WTC11 (cell line): ENCODE data around the gene ERC2. TPM values are rescaled to one million over a fixed set of nuclear protein-coding genes. Genes with fewer than 3 reads are reported as not detected.

ENCODE experiments used
- ATAC-seq: fragments of 200-7000 bp; cut with Tn5 transposase; 2 replicates; pipeline ENCODE4 v1.10.0; 2021; ENCODE audit warnings: mild to moderate bottlenecking, moderate library complexity
- CTCF ChIA-PET: fragments of 300-600 bp; sonication (Branson Sonifier 250); formaldehyde crosslinking; loops from one replicate; lab custom pipeline; 2021; ENCODE audit warnings: antibody characterized with exemption; lab: Charles Lee
- POLR2A ChIA-PET: fragments of 350-600 bp; sonication (Branson Sonifier 250); formaldehyde crosslinking; loops from one replicate; lab custom pipeline; 2021; ENCODE audit warnings: antibody characterized with exemption; lab: Charles Lee
- DNase-seq: peaks from one replicate; pipeline ENCODE4 v3.0.0; 2021; ENCODE audit warnings: low spot score
- H3K27ac Mint-ChIP-seq: 2 replicates; pipeline ENCODE4 v1.8.0; 2021; ENCODE audit warnings: mixed read lengths
- H3K27me3 Mint-ChIP-seq: 2 replicates; pipeline ENCODE4 v1.8.0; 2021; ENCODE audit warnings: low read depth, mild to moderate bottlenecking, moderate library complexity, mixed read lengths
- H3K36me3 Mint-ChIP-seq: 2 replicates; pipeline ENCODE4 v1.8.0; 2021; ENCODE audit warnings: mixed read lengths
- H3K4me1 Mint-ChIP-seq: 2 replicates; pipeline ENCODE4 v1.8.0; 2022; ENCODE audit warnings: mixed read lengths
- H3K4me3 Mint-ChIP-seq: 2 replicates; pipeline ENCODE4 v1.8.0; 2021; ENCODE audit warnings: mild to moderate bottlenecking, moderate library complexity, mixed read lengths
- H3K9me3 Mint-ChIP-seq: 2 replicates; pipeline ENCODE4 v1.8.0; 2021; ENCODE audit warnings: mixed read lengths
- AFF4 ChIP-seq: sonication (generic); formaldehyde crosslinking; IDR thresholded peaks from 2 replicates; pipeline ENCODE4 v1.8.1; 2023; ENCODE audit warnings: mild to moderate bottlenecking, missing genetic modification reagents, borderline replicate concordance
- ATF2 ChIP-seq: sonication (generic); formaldehyde crosslinking; IDR thresholded peaks from 2 replicates; pipeline ENCODE4 v1.8.1; 2022; ENCODE audit warnings: low read depth, missing genetic modification reagents, borderline replicate concordance
- CBFB ChIP-seq: sonication (generic); formaldehyde crosslinking; IDR thresholded peaks from 2 replicates; pipeline ENCODE4 v1.8.1; 2022; ENCODE audit warnings: mild to moderate bottlenecking, low read depth, missing genetic modification reagents
- ETV6 ChIP-seq: sonication (generic); formaldehyde crosslinking; IDR thresholded peaks from 2 replicates; pipeline ENCODE4 v1.8.1; 2022; ENCODE audit warnings: mild to moderate bottlenecking, missing genetic modification reagents
- GABPB1 ChIP-seq: sonication (generic); formaldehyde crosslinking; IDR thresholded peaks from 2 replicates; pipeline ENCODE4 v1.8.1; 2023; ENCODE audit warnings: mild to moderate bottlenecking, missing genetic modification reagents
- GRHL2 ChIP-seq: fragments of 250-450 bp; sonication (Bioruptor Pico); IDR thresholded peaks from 2 replicates; pipeline ENCODE4 v1.8.0; 2022; ENCODE audit warnings: mild to moderate bottlenecking, moderate library complexity; ENCODE audit not compliant: insufficient replicate concordance, severe bottlenecking
- GTF2I ChIP-seq: fragments of 250-450 bp; sonication (Bioruptor Pico); conservative IDR thresholded peaks from 2 replicates; pipeline ENCODE4 v1.4.0; 2021; ENCODE audit warnings: mild to moderate bottlenecking
- IRF2 ChIP-seq: sonication (generic); formaldehyde crosslinking; IDR thresholded peaks from 2 replicates; pipeline ENCODE4 v1.8.0; 2022; ENCODE audit warnings: low read depth, missing genetic modification reagents, borderline replicate concordance
- KAT7 ChIP-seq: sonication (generic); formaldehyde crosslinking; IDR thresholded peaks from 2 replicates; pipeline ENCODE4 v1.8.1; 2023; ENCODE audit warnings: missing genetic modification reagents, mild to moderate bottlenecking, borderline replicate concordance
- MAX ChIP-seq: sonication (generic); formaldehyde crosslinking; IDR thresholded peaks from 2 replicates; pipeline ENCODE4 v1.8.0; 2022; ENCODE audit warnings: mild to moderate bottlenecking, missing genetic modification reagents
- NFYB ChIP-seq: sonication (generic); formaldehyde crosslinking; conservative IDR thresholded peaks from 2 replicates; pipeline ENCODE4 v1.8.0; 2022; ENCODE audit warnings: low read depth, missing genetic modification reagents
- NR2C2 ChIP-seq: sonication (generic); formaldehyde crosslinking; IDR thresholded peaks from 2 replicates; pipeline ENCODE4 v1.8.0; 2022; ENCODE audit warnings: mild to moderate bottlenecking, missing genetic modification reagents
- PREB ChIP-seq: sonication (generic); formaldehyde crosslinking; IDR thresholded peaks from 2 replicates; pipeline ENCODE4 v1.8.1; 2022; ENCODE audit warnings: mild to moderate bottlenecking, missing genetic modification reagents, moderate library complexity, borderline replicate concordance
- USF1 ChIP-seq: sonication (generic); formaldehyde crosslinking; IDR thresholded peaks from 2 replicates; pipeline ENCODE4 v1.8.0; 2022; ENCODE audit warnings: mild to moderate bottlenecking, missing genetic modification reagents
- ZBTB43 ChIP-seq: sonication (generic); formaldehyde crosslinking; IDR thresholded peaks from 2 replicates; pipeline ENCODE4 v1.8.1; 2023; ENCODE audit warnings: mild to moderate bottlenecking, missing genetic modification reagents
- ZNF138 ChIP-seq: sonication (generic); formaldehyde crosslinking; conservative IDR thresholded peaks from 2 replicates; pipeline ENCODE4 v1.8.1; 2022; ENCODE audit warnings: mild to moderate bottlenecking, moderate library complexity, missing genetic modification reagents
- ZNF671 ChIP-seq: fragments of 250-450 bp; sonication (Bioruptor Pico); IDR thresholded peaks from 2 replicates; pipeline ENCODE4 v1.8.0; 2021; ENCODE audit warnings: mild to moderate bottlenecking
- total RNA-seq: library from RNA; stranded (reverse); gene quantifications from 3 replicates; pipeline ENCODE4 v1.2.3, GENCODE V29; 2021
- TF ChIP-seq, protein P1 (sequence below): sonication (generic); formaldehyde crosslinking; IDR thresholded peaks from 2 replicates; pipeline ENCODE4 v1.8.1; 2022; ENCODE audit warnings: missing genetic modification reagents, borderline replicate concordance
- TF ChIP-seq, protein P2 (sequence below): sonication (generic); formaldehyde crosslinking; IDR thresholded peaks from 2 replicates; pipeline ENCODE4 v1.8.1; 2023; ENCODE audit warnings: mild to moderate bottlenecking, missing genetic modification reagents, moderate library complexity

Gene ERC2
- total RNA-seq, 1 experiment from 2014 or later: 23.5 TPM

- no peak for TF ChIP-seq GABPB1 (CRISPR knock-in tag)
- TF ChIP-seq ETV6 (CRISPR knock-in tag): no peak
Measured at GRCh38 chr3:55891106-55891505, 577.2 kb downstream of the ERC2 start (continued).

- no peak for DNase-seq
- peaks cover 29% of the 10 kb centered on the region for H3K4me1 Mint-ChIP-seq
- ATAC-seq: peak; percentile 46
- H3K4me3 Mint-ChIP-seq: no peak overlapping the region; the same call in 1 of the 2 replicates
- H3K36me3 Mint-ChIP-seq: no peaks in the 10 kb centered on the region
- H3K27ac Mint-ChIP-seq: peak overlapping the region; percentile 63
- ChIA-PET CTCF (interaction anchor here (1.1 kb wide), 1 partner anchor 154 kb away, joined by 3 read pairs; no protein-coding TSS in a partner anchor), POLR2A (no interaction called here)
- TF ChIP-seq AFF4 (no peak), CBFB (CRISPR knock-in tag) (no peak), GRHL2 (CRISPR knock-in tag) (no peak), ZNF138 (no peak), PREB (no peak), NR2C2 (no peak), MAX (no peak), USF1 (no peak), ZBTB43 (CRISPR knock-in tag) (no peak), NFYB (CRISPR knock-in tag) (no peak), IRF2 (CRISPR knock-in tag) (no peak), KAT7 (CRISPR knock-in tag) (no peak), GTF2I (no peak), ATF2 (no peak), ZNF671 (CRISPR knock-in tag) (no peak)
- TF ChIP-seq, protein P1, sequence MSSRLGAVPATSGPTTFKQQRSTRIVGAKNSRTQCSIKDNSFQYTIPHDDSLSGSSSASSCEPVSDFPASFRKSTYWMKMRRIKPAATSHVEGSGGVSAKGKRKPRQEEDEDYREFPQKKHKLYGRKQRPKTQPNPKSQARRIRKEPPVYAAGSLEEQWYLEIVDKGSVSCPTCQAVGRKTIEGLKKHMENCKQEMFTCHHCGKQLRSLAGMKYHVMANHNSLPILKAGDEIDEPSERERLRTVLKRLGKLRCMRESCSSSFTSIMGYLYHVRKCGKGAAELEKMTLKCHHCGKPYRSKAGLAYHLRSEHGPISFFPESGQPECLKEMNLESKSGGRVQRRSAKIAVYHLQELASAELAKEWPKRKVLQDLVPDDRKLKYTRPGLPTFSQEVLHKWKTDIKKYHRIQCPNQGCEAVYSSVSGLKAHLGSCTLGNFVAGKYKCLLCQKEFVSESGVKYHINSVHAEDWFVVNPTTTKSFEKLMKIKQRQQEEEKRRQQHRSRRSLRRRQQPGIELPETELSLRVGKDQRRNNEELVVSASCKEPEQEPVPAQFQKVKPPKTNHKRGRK (CRISPR knock-in tag): no peak
- TF ChIP-seq, protein P2, sequence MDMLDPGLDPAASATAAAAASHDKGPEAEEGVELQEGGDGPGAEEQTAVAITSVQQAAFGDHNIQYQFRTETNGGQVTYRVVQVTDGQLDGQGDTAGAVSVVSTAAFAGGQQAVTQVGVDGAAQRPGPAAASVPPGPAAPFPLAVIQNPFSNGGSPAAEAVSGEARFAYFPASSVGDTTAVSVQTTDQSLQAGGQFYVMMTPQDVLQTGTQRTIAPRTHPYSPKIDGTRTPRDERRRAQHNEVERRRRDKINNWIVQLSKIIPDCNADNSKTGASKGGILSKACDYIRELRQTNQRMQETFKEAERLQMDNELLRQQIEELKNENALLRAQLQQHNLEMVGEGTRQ (CRISPR knock-in tag): no peak
- no peaks in the 10 kb centered on the region for H3K9me3 Mint-ChIP-seq
- H3K27me3 Mint-ChIP-seq: no peaks in the 10 kb centered on the region
Measured at GRCh38 chr3:55888282-55888885, 579.9 kb downstream of the ERC2 start.
